ENCODE results near the gene RPTOR. TPM values are rescaled to one million over a fixed set of nuclear protein-coding genes. Genes with fewer than 3 reads are reported as not detected.

The RPTOR gene
- polyA plus RNA-seq, 1 donor (not counting 4 experiments of a cell fraction or from before 2014, with no cell fraction given): 4.0 TPM

- DNase-seq (ENCODE audit: low read depth, low spot score): no peak
- dilution Hi-C loops (cut with MboI; ENCODE audit: extremely low pct_ligation_motif_present, low sequenced_read_pairs): no loop called here
These were observed 239.3 kb downstream of the RPTOR start for GRCh38 chr17:80783971-80784370.

GRCh38 chr17:80785477-80786178 lies 241.0 kb downstream of the RPTOR start:
- H3K9me3 ChIP-seq (ENCODE audit: control insufficient read depth, low read depth, low read length): no peaks in the 10 kb centered on the region
- H3K4me2 ChIP-seq (ENCODE audit: control insufficient read depth, extremely low read depth, insufficient read depth, low read depth, low read length): no peak overlapping the region
- no peak overlapping the region for H3K27ac ChIP-seq (ENCODE audit: control insufficient read depth, insufficient read depth, low read length)
- TF ChIP-seq EZH2 (IDR thresholded peaks at IDR 0.05; ENCODE audit: low read length): no peak
- TF ChIP-seq CTCF (optimal IDR thresholded peaks at IDR 0.05 in 1 of 3, IDR thresholded peaks at IDR 0.05 in 1 of 3, conservative IDR thresholded peaks at IDR 0.05 in 1 of 3; ENCODE audit: extremely low read depth in 1 of 3, insufficient read depth in 2 of 3, low read length in 3 of 3): no peak
- H3K79me2 ChIP-seq (ENCODE audit: control insufficient read depth, insufficient read depth, low read length): no peaks in the 10 kb centered on the region
- FAIRE-seq (no peak), DNase-seq (ENCODE audit: low read depth, low spot score) (no peak)
- H3K9me1 ChIP-seq (ENCODE audit: control insufficient read depth, extremely low read depth, insufficient read depth, low read length): no peaks in the 10 kb centered on the region
- H3K9ac ChIP-seq (ENCODE audit: control insufficient read depth, extremely low read depth, insufficient read depth, low read length): no peak overlapping the region
- no peaks in the 10 kb centered on the region for H3K27me3 ChIP-seq (ENCODE audit: control insufficient read depth, extremely low read depth, insufficient read depth, low read length)
- H3K4me1 ChIP-seq (ENCODE audit: control insufficient read depth, extremely low read depth, insufficient read depth, low read length): peaks cover 16% of the 10 kb centered on the region
- peaks cover 0 to 3% of the 10 kb centered on the region in 2 experiments for H3K36me3 ChIP-seq (ENCODE audit: control insufficient read depth in 2 of 2, extremely low read depth in 1 of 2, insufficient read depth in 2 of 2, low read length in 2 of 2)
- H3K4me3 ChIP-seq (ENCODE audit: control insufficient read depth in 2 of 3, extremely low read depth in 1 of 3, insufficient read depth in 2 of 3, low read depth in 1 of 3, low read length in 3 of 3): no peak overlapping the region
- H4K20me1 ChIP-seq (ENCODE audit: control insufficient read depth, extremely low read depth, insufficient read depth, low read length): no peaks in the 10 kb centered on the region
- dilution Hi-C loops (cut with MboI; ENCODE audit: extremely low pct_ligation_motif_present, low sequenced_read_pairs): no loop called here
- no peak overlapping the region for H2AFZ ChIP-seq (ENCODE audit: control insufficient read depth, low read length)

More at GRCh38 chr17:80783971-80784370, 239.3 kb downstream of the RPTOR start:
- Histone ChIP-seq H3K36me3 (ENCODE audit: control insufficient read depth in 2 of 2, extremely low read depth in 1 of 2, insufficient read depth in 2 of 2, low read length in 2 of 2) (peaks cover 0 to 6% of the 10 kb centered on the region in 2 experiments), H3K4me3 (ENCODE audit: control insufficient read depth in 2 of 3, extremely low read depth in 1 of 3, insufficient read depth in 2 of 3, low read depth in 1 of 3, low read length in 3 of 3) (no peak overlapping the region), H3K9me1 (ENCODE audit: control insufficient read depth, extremely low read depth, insufficient read depth, low read length) (no peaks in the 10 kb centered on the region), H3K4me1 (ENCODE audit: control insufficient read depth, extremely low read depth, insufficient read depth, low read length) (peaks cover 1% of the 10 kb centered on the region), H3K79me2 (ENCODE audit: control insufficient read depth, insufficient read depth, low read length) (no peaks in the 10 kb centered on the region), H3K4me2 (ENCODE audit: control insufficient read depth, extremely low read depth, insufficient read depth, low read depth, low read length) (no peak overlapping the region), H2AFZ (ENCODE audit: control insufficient read depth, low read length) (no peak overlapping the region), H3K9ac (ENCODE audit: control insufficient read depth, extremely low read depth, insufficient read depth, low read length) (no peak overlapping the region), H3K27me3 (ENCODE audit: control insufficient read depth, extremely low read depth, insufficient read depth, low read length) (no peaks in the 10 kb centered on the region), H4K20me1 (ENCODE audit: control insufficient read depth, extremely low read depth, insufficient read depth, low read length) (no peaks in the 10 kb centered on the region), H3K9me3 (ENCODE audit: control insufficient read depth, low read depth, low read length) (no peaks in the 10 kb centered on the region), H3K27ac (ENCODE audit: control insufficient read depth, insufficient read depth, low read length) (no peak overlapping the region)
- FAIRE-seq: no peak
- no peak for TF ChIP-seq CTCF (optimal IDR thresholded peaks at IDR 0.05 in 1 of 3, IDR thresholded peaks at IDR 0.05 in 1 of 3, conservative IDR thresholded peaks at IDR 0.05 in 1 of 3; ENCODE audit: extremely low read depth in 1 of 3, insufficient read depth in 2 of 3, low read length in 3 of 3)
- TF ChIP-seq EZH2 (IDR thresholded peaks at IDR 0.05; ENCODE audit: low read length): no peak

Data from keratinocyte (primary cell).